GM23338 (cell line): Measurements from ENCODE around the gene SLC6A19. TPM values are rescaled to one million over a fixed set of nuclear protein-coding genes. Genes with fewer than 3 reads are reported as not detected.

ENCODE experiments used
- ATAC-seq: fragments of 200-7000 bp; cut with Tn5 transposase; 3 replicates; pipeline ENCODE4 v1.9.1; 2020
- DNase-seq: peaks from one replicate; pipeline ENCODE4 v3.0.0-alpha.2; 2015; ENCODE audit warnings: low spot score
- H2AFZ ChIP-seq: fragments of 200-600 bp; sonication (generic); 2 replicates; pipeline ENCODE4 v1.8.0; 2016; ENCODE audit warnings: antibody characterized with exemption, mild to moderate bottlenecking, moderate library complexity
- H3F3A ChIP-seq: fragments of 200-600 bp; sonication (generic); replicated peaks from 2 replicates; pipeline ENCODE4 v1.8.0; 2017; ENCODE audit warnings: antibody characterized with exemption, mixed run types, low read depth
- H3K27ac ChIP-seq: fragments of 200-600 bp; sonication (generic); 2 replicates; pipeline ENCODE4 v1.6.1; 2016; ENCODE audit warnings: low read depth
- H3K27me3 ChIP-seq: fragments of 200-600 bp; sonication (generic); 2 replicates; pipeline ENCODE4 v1.8.0; 2016; ENCODE audit warnings: mild to moderate bottlenecking, mixed run types, moderate library complexity; ENCODE audit not compliant: insufficient read depth
- H3K36me3 ChIP-seq: fragments of 200-600 bp; sonication (generic); 2 replicates; pipeline ENCODE4 v1.8.0; 2016; ENCODE audit warnings: mild to moderate bottlenecking; ENCODE audit not compliant: insufficient read depth
- H3K4me1 ChIP-seq: fragments of 200-600 bp; sonication (generic); 2 replicates; pipeline ENCODE4 v1.8.0; 2016; ENCODE audit warnings: mild to moderate bottlenecking, moderate library complexity; ENCODE audit not compliant: insufficient read depth
- H3K4me2 ChIP-seq: fragments of 200-600 bp; sonication (generic); 2 replicates; pipeline ENCODE4 v1.7.1; 2017; ENCODE audit warnings: mixed run types
- H3K4me3 ChIP-seq: fragments of 200-600 bp; sonication (generic); 2 replicates; pipeline ENCODE4 v1.6.1; 2016; ENCODE audit warnings: mixed run types
- H3K79me2 ChIP-seq: fragments of 200-600 bp; sonication (generic); replicated peaks from 2 replicates; pipeline ENCODE4 v1.8.0; 2017; ENCODE audit warnings: mild to moderate bottlenecking; ENCODE audit not compliant: insufficient read depth
- H3K9me2 ChIP-seq: fragments of 200-600 bp; sonication (generic); 2 replicates; pipeline ENCODE4 v1.8.0; 2017; ENCODE audit not compliant: insufficient read depth
- H4K20me1 ChIP-seq: fragments of 200-600 bp; sonication (generic); replicated peaks from 2 replicates; pipeline ENCODE4 v1.8.0; 2017; ENCODE audit warnings: mild to moderate bottlenecking; ENCODE audit not compliant: insufficient read depth
- H3K27ac Mint-ChIP-seq: 2 replicates; pipeline ENCODE4 v1.8.0; 2020; ENCODE audit warnings: inconsistent platforms, mild to moderate bottlenecking, moderate library complexity, mixed read lengths
- H3K27me3 Mint-ChIP-seq: 3 replicates; pipeline ENCODE4 v1.8.0; 2022; ENCODE audit warnings: low read depth, mild to moderate bottlenecking, moderate library complexity, mixed read lengths, inconsistent platforms; ENCODE audit not compliant: insufficient read depth, poor library complexity
- H3K36me3 Mint-ChIP-seq: 3 replicates; pipeline ENCODE4 v1.8.0; 2021; ENCODE audit warnings: low read depth, mild to moderate bottlenecking, inconsistent platforms, moderate library complexity, mixed read lengths
- H3K4me1 Mint-ChIP-seq: 3 replicates; pipeline ENCODE4 v1.8.0; 2020; ENCODE audit warnings: mild to moderate bottlenecking, inconsistent platforms, mixed read lengths
- H3K4me3 Mint-ChIP-seq: 3 replicates; pipeline ENCODE4 v1.8.0; 2021; ENCODE audit warnings: moderate library complexity, mild to moderate bottlenecking, inconsistent platforms, mixed read lengths
- H3K9me3 Mint-ChIP-seq: 3 replicates; pipeline ENCODE4 v1.8.0; 2020; ENCODE audit warnings: moderate library complexity, mild to moderate bottlenecking, inconsistent platforms, mixed read lengths
- ETS1 ChIP-seq: IDR thresholded peaks from 2 replicates; pipeline ENCODE4 v1.6.1; 2016; ENCODE audit warnings: antibody characterized with exemption
- EZH2 ChIP-seq: fragments of 200-600 bp; sonication (generic); IDR thresholded peaks from one replicate; pipeline ENCODE4 v1.8.0; 2017; ENCODE audit warnings: antibody characterized with exemption, mild to moderate bottlenecking, low read depth; ENCODE audit not compliant: unreplicated experiment
- EZH2phosphoT487 ChIP-seq: fragments of 200-600 bp; sonication (generic); IDR thresholded peaks from one replicate; pipeline ENCODE4 v1.8.1; 2018; ENCODE audit warnings: antibody characterized with exemption; ENCODE audit not compliant: unreplicated experiment
- JUNB ChIP-seq: IDR thresholded peaks from one replicate; pipeline ENCODE4 v1.6.1; 2016; ENCODE audit warnings: antibody characterized with exemption; ENCODE audit not compliant: unreplicated experiment
- NANOG ChIP-seq: IDR thresholded peaks from 2 replicates; pipeline ENCODE4 v1.6.1; 2016; ENCODE audit warnings: antibody characterized with exemption, borderline replicate concordance
- REST ChIP-seq: IDR thresholded peaks from one replicate; pipeline ENCODE4 v1.6.1; 2018; ENCODE audit warnings: antibody characterized with exemption; ENCODE audit not compliant: unreplicated experiment
- polyA plus RNA-seq: library from polyadenylated mRNA; unstranded; fragments of >200 nt; fragmentation: Nextera tagmentation; extraction: Ambion mirVana; gene quantifications from 2 replicates; pipeline ENCODE4 v1.2.1, GENCODE V29; 2016
- total RNA-seq: library from RNA; depleted of rRNA; stranded (reverse); fragments of >200 nt; shearing (Covaris generic); gene quantifications from 2 replicates; pipeline ENCODE4 v1.2.3, GENCODE V29; 2014

SLC6A19 gene
- total and polyA plus RNA-seq, 2 experiments from 2014 or later = not detected

- H3K27ac Mint-ChIP-seq = no peak overlapping the region
- Histone ChIP-seq H3K36me3 (peaks cover 20% of the 10 kb centered on the region; the same call in 1 of the 2 replicates), H3K27ac (no peak overlapping the region), H3K4me3 (no peak overlapping the region), H2AFZ (no peak overlapping the region), H4K20me1 (no peaks in the 10 kb centered on the region), H3K4me1 (no peaks in the 10 kb centered on the region), H3K4me2 (no peak overlapping the region), H3K9me2 (no peaks in the 10 kb centered on the region), H3K27me3 (no peaks in the 10 kb centered on the region), H3K79me2 (no peaks in the 10 kb centered on the region), H3F3A (no peaks in the 10 kb centered on the region)
- peaks cover 9% of the 10 kb centered on the region for H3K27me3 Mint-ChIP-seq
- H3K9me3 Mint-ChIP-seq = peaks cover 5% of the 10 kb centered on the region; the same call in 2 of the 3 replicates
- H3K4me1 Mint-ChIP-seq = no peaks in the 10 kb centered on the region
- no peak overlapping the region for H3K4me3 Mint-ChIP-seq
- no peak for TF ChIP-seq ETS1
- TF ChIP-seq NANOG = no peak
- peaks cover 68% of the 10 kb centered on the region for H3K36me3 Mint-ChIP-seq
- ATAC-seq (no peak), DNase-seq (no peak)
Observed at GRCh38 chr5:1268056-1268455, 66.7 kb downstream of the SLC6A19 start.

GRCh38 chr5:1268666-1269065 is 67.3 kb downstream of the SLC6A19 start:
- Histone ChIP-seq H2AFZ (no peak overlapping the region), H3K4me2 (no peak overlapping the region), H3K27me3 (no peaks in the 10 kb centered on the region), H3K9me2 (no peaks in the 10 kb centered on the region), H4K20me1 (no peaks in the 10 kb centered on the region), H3F3A (no peaks in the 10 kb centered on the region), H3K4me1 (no peaks in the 10 kb centered on the region), H3K79me2 (no peaks in the 10 kb centered on the region; the same call in 1 of the 2 replicates), H3K4me3 (no peak overlapping the region), H3K27ac (no peak overlapping the region), H3K36me3 (peaks cover 15% of the 10 kb centered on the region; the same call in 1 of the 2 replicates)
- TF ChIP-seq REST (no peak), JUNB (no peak), EZH2phosphoT487 (no peak), EZH2 (no peak)
- H3K36me3 Mint-ChIP-seq = peaks cover 63% of the 10 kb centered on the region
- peaks cover 1% of the 10 kb centered on the region; the same call in 1 of the 3 replicates for H3K9me3 Mint-ChIP-seq
- no peaks in the 10 kb centered on the region for H3K4me1 Mint-ChIP-seq
- no peak for DNase-seq
- no peak overlapping the region for H3K4me3 Mint-ChIP-seq
- H3K27me3 Mint-ChIP-seq = peaks cover 9% of the 10 kb centered on the region
- H3K27ac Mint-ChIP-seq = no peak overlapping the region
- no peak for ATAC-seq

GRCh38 chr5:1270426-1270825 is 69.0 kb downstream of the SLC6A19 start:
- no peak for ATAC-seq
- Histone ChIP-seq H2AFZ (no peak overlapping the region), H3K27ac (no peak overlapping the region), H3K4me3 (no peak overlapping the region), H3F3A (no peaks in the 10 kb centered on the region), H3K36me3 (peaks cover 18% of the 10 kb centered on the region; the same call in 1 of the 2 replicates), H3K79me2 (peaks cover 17% of the 10 kb centered on the region), H4K20me1 (no peaks in the 10 kb centered on the region), H3K9me2 (no peaks in the 10 kb centered on the region), H3K4me2 (no peak overlapping the region), H3K4me1 (no peaks in the 10 kb centered on the region), H3K27me3 (no peaks in the 10 kb centered on the region)
- Mint-ChIP-seq H3K4me3 (no peak overlapping the region), H3K9me3 (no peaks in the 10 kb centered on the region), H3K36me3 (peaks cover 59% of the 10 kb centered on the region), H3K4me1 (no peaks in the 10 kb centered on the region), H3K27ac (0 out of 2 replicates have a peak overlapping the region, but pooled peaks have one; percentile 43), H3K27me3 (peaks cover 5% of the 10 kb centered on the region)
- no peak for DNase-seq
- TF ChIP-seq REST = no peak
